K562 (cell line): ENCODE data around the gene HOXB5. TPM values are rescaled to one million over a fixed set of nuclear protein-coding genes. Genes with fewer than 3 reads are reported as not detected.
A peak's percentile ranks its signal among the peaks of the same experiment; 100 is the strongest.

Experiments
- ETS2 ChIP-seq: IDR thresholded peaks from 2 replicates; pipeline ENCODE4 v1.6.1; 2016; ENCODE audit warnings: borderline replicate concordance, missing genetic modification characterization, mild to moderate bottlenecking, moderate library complexity, missing compliant biosample characterization; ENCODE audit not compliant: poor library complexity, severe bottlenecking
- NR3C1 ChIP-seq: sonication (generic); formaldehyde crosslinking; IDR thresholded peaks from 2 replicates; pipeline ENCODE4 v1.8.1; 2022; ENCODE audit warnings: missing genetic modification reagents
- PATZ1 ChIP-seq: fragments of 250-450 bp; sonication (Bioruptor Pico); IDR thresholded peaks from 2 replicates; pipeline ENCODE4 v1.5.0; 2020; ENCODE audit warnings: mild to moderate bottlenecking, borderline replicate concordance
- SRSF1 ChIP-seq: fragments of 200-400 bp; formaldehyde crosslinking; IDR thresholded peaks from 2 replicates; pipeline ENCODE4 v1.6.1; 2017; ENCODE audit warnings: mild to moderate bottlenecking, low read depth, low read length, moderate library complexity
- TCF15 ChIP-seq: fragments of 250-450 bp; sonication (Bioruptor Pico); IDR thresholded peaks from 2 replicates; pipeline ENCODE4 v1.8.0; 2022; ENCODE audit warnings: moderate library complexity, mild to moderate bottlenecking, inconsistent platforms
- ZNF740 ChIP-seq, 3 experiments: fragments of 200-800 bp in 1 of 3; sonication (Bioruptor generic) in 1 of 3; sonication (generic) in 1 of 3; formaldehyde crosslinking in 1 of 3; IDR thresholded peaks; 2 replicates each; pipeline versions ENCODE4 v1.6.1 to v1.8.0; 2016 to 2022; ENCODE audit warnings: mild to moderate bottlenecking in 2 of 3, missing compliant biosample characterization in 2 of 3, missing genetic modification characterization in 2 of 3, missing genetic modification reagents in 1 of 3
- polyA plus RNA-seq, 8 experiments: library from polyadenylated mRNA; depleted of rRNA in 4 of 8; stranded (reverse) in 5 of 8; unstranded in 3 of 8; fragments of >200 nt; fragmentation: Nextera tagmentation in 2 of 8; fragmentation: Illumina TruSeq in 1 of 8; extraction: Ambion mirVana in 2 of 8; extraction: Trizol in 1 of 8; gene quantifications; 2 replicates each; pipeline versions ENCODE4 v1.2.1 to v1.2.3, GENCODE V29; 2011 to 2014; ENCODE audit warnings: inconsistent platforms in 1 of 8, missing spikeins in 1 of 8
- total RNA-seq, 7 experiments: library from RNA; depleted of rRNA in 6 of 7; stranded (reverse); fragments of >200 nt in 6 of 7; fragmentation: Illumina TruSeq in 2 of 7; extraction: Trizol in 2 of 7; gene quantifications; 2 replicates each; pipeline versions ENCODE4 v1.2.1 to v1.2.3, GENCODE V29; 2011 to 2021; ENCODE audit warnings: low replicate concordance in 1 of 7
- TF ChIP-seq, protein P1 (sequence below), 2 experiments: fragments of 450-650 bp; formaldehyde crosslinking in 1 of 2; IDR thresholded peaks; 2 replicates each; pipeline versions ENCODE4 v1.4.0 to v1.6.1; 2014 to 2020; ENCODE audit warnings: mild to moderate bottlenecking in 2 of 2, borderline replicate concordance in 1 of 2, low read depth in 1 of 2

The HOXB5 gene
- total and polyA plus RNA-seq, 9 of the 15 experiments (the other 6 are each of a cell fraction or from before 2014, with no cell fraction given) = 0.24 to 2.7 (median 0.65) TPM

GRCh38 chr17:48610282-48611211 lies 17.0 kb upstream of the HOXB5 start, which contains the start of gene HOXB7 (continued):
- TF ChIP-seq, protein P1, sequence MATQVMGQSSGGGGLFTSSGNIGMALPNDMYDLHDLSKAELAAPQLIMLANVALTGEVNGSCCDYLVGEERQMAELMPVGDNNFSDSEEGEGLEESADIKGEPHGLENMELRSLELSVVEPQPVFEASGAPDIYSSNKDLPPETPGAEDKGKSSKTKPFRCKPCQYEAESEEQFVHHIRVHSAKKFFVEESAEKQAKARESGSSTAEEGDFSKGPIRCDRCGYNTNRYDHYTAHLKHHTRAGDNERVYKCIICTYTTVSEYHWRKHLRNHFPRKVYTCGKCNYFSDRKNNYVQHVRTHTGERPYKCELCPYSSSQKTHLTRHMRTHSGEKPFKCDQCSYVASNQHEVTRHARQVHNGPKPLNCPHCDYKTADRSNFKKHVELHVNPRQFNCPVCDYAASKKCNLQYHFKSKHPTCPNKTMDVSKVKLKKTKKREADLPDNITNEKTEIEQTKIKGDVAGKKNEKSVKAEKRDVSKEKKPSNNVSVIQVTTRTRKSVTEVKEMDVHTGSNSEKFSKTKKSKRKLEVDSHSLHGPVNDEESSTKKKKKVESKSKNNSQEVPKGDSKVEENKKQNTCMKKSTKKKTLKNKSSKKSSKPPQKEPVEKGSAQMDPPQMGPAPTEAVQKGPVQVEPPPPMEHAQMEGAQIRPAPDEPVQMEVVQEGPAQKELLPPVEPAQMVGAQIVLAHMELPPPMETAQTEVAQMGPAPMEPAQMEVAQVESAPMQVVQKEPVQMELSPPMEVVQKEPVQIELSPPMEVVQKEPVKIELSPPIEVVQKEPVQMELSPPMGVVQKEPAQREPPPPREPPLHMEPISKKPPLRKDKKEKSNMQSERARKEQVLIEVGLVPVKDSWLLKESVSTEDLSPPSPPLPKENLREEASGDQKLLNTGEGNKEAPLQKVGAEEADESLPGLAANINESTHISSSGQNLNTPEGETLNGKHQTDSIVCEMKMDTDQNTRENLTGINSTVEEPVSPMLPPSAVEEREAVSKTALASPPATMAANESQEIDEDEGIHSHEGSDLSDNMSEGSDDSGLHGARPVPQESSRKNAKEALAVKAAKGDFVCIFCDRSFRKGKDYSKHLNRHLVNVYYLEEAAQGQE (IDR thresholded peaks at IDR 0.05; ENCODE audit: borderline replicate concordance) = peak; percentile 91
- TF ChIP-seq, protein P1 (CRISPR knock-in tag; IDR thresholded peaks at IDR 0.05; ENCODE audit: low read depth) = no peak
- no peak for TF ChIP-seq PATZ1 (CRISPR knock-in tag)
- TF ChIP-seq TCF15 (CRISPR knock-in tag) = no peak
- TF ChIP-seq NR3C1 (CRISPR knock-in tag) = no peak
- TF ChIP-seq ZNF740 (CRISPR knock-in tag; IDR thresholded peaks at IDR 0.05) = peak; percentile 95
- peak in 1 of 2 experiments; percentile 78; a peak in 2 of 4 replicates for TF ChIP-seq ZNF740 (tag; IDR thresholded peaks at IDR 0.05)
- no peak for TF ChIP-seq ETS2 (tag)
- TF ChIP-seq SRSF1 = no peak
